T-helper 22 cell (primary cell): Measurements from ENCODE around the gene CCDC18.
A peak's percentile ranks its signal among the peaks of the same experiment; 100 is the strongest.
"Not testable (repeated sequence)": the region's sequence is repeated elsewhere in the genome, so short reads cannot be mapped to it uniquely, and the experiment has no call there.

Source experiments
- DNase-seq: peaks from one replicate; pipeline ENCODE4 v3.0.0-alpha.2; 2020; ENCODE audit warnings: low read depth

CCDC18 gene

DNA sequence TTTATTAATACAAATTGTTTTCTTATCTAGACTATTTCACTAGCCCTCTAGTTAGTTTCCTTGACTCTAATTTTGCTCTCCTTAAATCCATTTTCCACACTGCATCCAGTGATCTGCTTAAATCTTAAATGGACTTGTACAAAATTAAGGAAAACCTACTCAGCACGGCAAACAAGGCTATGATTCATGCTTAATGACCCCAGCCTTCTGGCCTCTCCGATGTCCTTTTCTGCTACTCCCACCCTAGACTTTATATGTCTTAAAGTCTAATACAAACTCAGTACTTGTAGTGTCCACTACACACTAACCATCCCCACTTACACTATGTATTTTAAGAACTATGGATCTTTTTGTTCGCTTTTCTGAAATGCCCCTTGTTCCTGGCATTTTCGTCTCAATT is 2.5 kb upstream of the CCDC18 start:
- no peak for DNase-seq

GRCh38 chr1:93178418-93178817 is 2.1 kb upstream of the CCDC18 start:
- no peak for DNase-seq

DNA sequence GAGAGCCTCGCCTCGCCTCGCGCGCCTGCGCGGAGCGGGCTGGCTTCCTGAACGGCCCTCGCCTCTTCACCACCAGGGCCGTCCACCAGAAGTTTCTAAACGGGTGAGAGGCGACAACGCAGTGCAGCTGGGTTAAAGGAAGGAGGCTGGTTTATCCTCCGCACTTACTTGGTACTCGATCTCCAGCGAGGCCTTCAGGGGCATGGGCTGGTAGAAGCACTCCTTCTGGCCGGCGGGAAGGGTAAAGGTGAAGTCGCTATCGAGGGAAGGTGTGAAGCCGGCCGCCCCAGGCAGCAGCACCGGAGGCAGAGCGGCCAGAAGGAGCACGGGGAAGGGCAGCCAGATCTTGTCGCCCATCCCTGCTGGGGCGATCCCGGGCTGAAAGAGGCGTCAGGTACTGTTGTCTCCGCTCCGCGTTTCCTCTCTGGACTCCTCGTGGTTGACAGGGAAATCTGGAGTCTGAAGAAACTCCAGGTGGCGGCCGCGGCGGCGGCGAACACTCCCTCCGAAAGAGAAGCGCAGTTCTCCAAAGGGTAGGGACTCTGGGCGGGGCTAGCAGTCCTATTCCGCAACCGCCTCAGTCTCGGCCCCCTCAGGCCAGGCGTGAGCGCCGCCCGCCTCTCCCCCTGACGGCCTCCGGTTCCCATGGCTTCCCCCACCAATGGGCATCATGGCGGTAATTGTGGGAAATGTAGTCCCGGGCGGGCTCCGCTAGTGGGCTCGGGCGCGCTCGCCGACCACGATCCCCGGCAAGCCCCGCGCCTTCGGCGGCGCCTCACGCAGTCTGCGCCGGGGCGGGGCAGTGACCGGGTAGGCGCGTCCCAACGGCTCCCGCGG is 420 bp upstream of the CCDC18 start, which contains the start of gene TMED5:
TMED5 (minus strand) TSS at position 528 of the 837 bp plus-strand sequence; CDS start at position 357, 171 bp downstream.
- peak; percentile 96 for DNase-seq

DNA sequence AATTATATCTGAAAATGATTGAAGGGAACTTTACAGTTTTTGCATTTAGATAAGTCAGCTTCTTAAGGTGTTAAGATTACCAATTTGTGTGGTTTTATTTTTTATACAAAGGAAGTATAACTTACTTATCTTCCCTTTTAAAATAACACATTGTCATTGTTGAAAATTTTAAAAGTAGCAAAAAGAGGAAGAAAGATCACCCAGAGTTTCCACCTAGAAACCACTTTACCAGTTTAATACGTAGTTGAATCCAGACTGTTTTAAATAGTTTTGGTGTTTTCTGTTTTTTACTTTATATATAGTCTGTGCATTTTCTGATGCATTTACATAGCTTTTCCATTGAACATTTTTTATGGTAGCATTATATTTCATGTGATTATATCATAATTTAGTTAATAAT is 6.1 kb downstream of the CCDC18 start:
- DNase-seq = no peak

- no peak for DNase-seq
These were observed 9.9 kb downstream of the CCDC18 start for GRCh38 chr1:93190432-93190831.

- no peak for DNase-seq
These were observed 13.9 kb downstream of the CCDC18 start for GRCh38 chr1:93194231-93194990.

DNA sequence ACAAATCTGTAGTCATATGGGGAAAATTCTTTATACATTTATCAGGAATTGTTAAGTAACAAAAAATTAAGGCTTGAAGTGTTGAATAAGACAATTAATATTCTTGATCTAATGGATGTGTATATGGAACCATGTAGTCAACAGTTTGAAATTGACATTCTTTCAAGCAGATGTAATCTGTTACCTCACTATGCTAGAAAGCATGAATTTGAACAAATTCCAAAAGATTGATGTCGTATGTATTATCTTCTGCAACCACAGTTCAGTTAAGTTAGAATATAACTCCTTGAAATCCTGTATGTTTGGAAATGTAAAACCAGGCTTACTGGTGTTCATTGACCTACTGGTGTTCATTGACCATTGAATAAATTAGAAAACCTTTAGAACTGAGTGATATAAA is 16.1 kb downstream of the CCDC18 start:
- no peak for DNase-seq

DNA sequence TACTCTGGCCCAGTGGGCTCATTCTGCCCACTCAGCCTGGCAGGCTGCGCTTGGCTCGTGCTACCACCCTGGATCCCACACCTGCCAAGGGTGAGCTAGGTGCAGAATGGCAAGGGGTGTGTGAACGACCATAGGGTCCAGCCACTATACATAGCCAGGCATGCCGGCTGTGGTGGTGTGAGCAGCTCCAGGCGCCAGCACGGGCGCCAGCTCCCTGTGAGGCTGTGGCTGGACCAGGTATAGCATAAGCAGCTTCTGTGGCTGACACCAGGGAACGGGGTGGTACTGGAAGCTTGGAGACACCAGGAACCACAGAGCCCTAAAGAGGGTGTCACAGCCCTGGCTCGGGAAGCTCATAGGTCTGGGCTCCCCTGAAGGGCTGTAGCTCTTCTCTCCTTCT is 18.6 kb downstream of the CCDC18 start:
- DNase-seq = no peak

GRCh38 chr1:93200086-93200620 is 19.6 kb downstream of the CCDC18 start:
- no peak for DNase-seq

DNA sequence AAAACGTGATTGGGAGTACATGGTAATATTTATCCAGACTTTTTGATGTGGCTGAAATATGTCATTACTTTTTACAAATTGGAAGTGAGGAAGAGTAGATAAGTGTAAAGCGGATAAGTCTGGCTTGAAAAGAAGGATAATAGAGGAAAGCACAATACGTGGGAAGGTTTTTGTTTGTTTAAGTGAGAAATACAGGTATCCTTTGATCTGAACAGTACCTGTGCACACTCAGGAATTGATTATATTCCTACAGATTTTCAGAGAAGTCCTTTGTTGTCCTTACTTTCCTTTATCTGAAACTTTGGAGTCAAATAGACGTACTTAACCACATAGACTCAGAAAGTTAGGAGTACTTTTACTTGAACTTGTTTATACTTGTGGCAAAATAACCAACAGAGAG is 20.2 kb downstream of the CCDC18 start:
- no peak for DNase-seq

GRCh38 chr1:93205892-93206566 is 25.5 kb downstream of the CCDC18 start:
- DNase-seq = no peak

GRCh38 chr1:93206567-93206954 is 26.0 kb downstream of the CCDC18 start:
- DNase-seq = no peak

DNA sequence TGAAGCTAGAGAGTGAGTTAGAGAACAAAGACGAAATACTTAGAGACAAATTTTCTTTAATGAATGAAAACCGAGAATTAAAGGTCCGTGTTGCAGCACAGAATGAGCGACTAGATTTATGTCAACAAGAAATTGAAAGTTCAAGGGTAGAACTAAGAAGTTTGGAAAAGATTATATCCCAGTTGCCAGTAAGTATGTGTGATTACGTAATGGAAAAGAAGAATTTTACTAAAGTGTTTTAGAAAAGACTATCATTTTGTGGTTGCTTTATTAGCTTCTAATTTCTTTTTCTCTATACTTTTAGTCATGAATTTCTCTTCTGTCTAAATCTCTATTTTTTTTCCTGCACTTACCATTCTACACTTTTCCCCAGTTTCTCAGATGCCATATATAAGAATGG is 26.7 kb downstream of the CCDC18 start:
- DNase-seq = no peak

- no peak for DNase-seq
These were observed 34.8 kb downstream of the CCDC18 start for GRCh38 chr1:93215322-93215721.

GRCh38 chr1:93219443-93219842 is 38.9 kb downstream of the CCDC18 start:
- DNase-seq = no peak

DNA sequence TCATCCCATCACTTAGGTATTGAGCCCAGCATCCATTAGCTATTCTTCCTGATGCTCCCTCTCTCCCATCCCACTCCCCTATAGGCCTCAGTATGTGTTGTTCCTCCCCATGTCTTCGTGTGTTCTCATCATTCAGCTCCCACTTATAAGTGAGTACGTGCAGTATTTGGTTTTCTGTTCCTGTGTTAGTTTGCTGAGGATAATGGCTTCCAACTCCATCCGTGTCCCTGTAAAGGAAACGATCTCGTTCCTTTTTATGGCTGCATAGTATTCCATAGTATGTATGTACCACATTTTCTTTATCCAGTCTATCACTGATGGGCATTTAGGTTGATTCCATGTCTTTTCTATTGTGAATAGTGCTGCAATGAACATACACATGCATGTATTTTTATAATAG is 40.2 kb downstream of the CCDC18 start:
- DNase-seq = not testable (repeated sequence)

- DNase-seq = no peak
These were observed 41.4 kb downstream of the CCDC18 start for GRCh38 chr1:93221913-93222312.

GRCh38 chr1:93223023-93223675 is 42.6 kb downstream of the CCDC18 start:
- no peak for DNase-seq

DNA sequence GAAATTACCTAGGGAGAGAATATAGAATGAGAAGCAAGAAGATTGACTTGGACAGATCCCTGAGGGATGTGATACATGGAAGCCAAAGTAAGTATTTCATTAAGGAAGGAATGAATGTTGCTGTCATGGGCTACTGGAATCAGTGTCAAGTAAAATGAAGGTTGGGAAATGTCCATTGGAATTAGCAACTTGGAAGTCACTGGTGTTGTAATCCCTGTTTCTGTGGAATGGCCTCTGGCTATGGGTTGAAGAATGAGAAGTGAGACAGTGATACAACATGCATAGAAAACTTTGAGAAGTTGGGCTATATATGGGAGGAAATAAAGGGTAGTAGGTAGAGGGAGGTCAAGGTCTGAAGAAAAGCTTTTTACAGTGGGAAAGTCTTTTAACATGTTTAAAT is 54.7 kb downstream of the CCDC18 start:
- DNase-seq = no peak

DNA sequence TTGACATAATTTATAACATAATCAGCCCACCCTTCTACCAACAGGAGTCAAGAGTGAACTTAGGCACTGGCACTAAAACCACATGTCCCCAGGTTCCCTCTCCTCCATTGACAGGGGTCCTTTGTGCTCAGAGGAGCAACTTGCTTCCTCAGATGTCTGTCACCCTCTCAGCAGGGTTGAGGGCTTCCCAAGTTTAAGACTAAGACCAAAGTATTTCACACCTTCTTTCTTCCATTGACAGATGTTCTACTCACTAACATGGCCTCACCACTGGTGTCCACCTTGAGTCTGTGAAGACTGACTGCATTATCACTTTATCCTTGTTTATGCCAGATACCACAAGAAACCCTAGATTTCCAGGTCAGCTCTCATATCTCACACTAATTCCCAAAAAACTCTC is 56.5 kb downstream of the CCDC18 start:
- DNase-seq = no peak

- no peak for DNase-seq
These were observed 57.9 kb downstream of the CCDC18 start for GRCh38 chr1:93238425-93238824.

DNA sequence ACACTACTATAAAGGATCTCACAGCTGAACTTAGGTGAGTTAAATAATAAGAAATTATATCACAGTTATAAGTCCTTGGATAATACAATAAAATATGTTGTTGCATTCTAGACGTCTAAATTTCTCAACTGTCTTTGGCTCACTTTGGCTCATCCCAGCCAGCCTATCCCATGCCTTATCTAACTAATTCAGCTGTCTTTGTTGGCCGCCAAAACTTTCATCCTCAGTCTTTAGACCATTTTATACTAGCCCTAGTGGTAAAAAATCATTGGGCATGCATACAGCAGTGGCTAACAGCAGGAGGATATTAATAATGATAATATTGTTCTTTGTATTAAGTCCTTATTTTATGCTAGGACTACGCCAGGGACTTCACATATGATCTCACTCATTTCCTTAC is 59.3 kb downstream of the CCDC18 start:
- DNase-seq = no peak
